HG02943 (cell line): Measurements from ENCODE around the gene PON3.

Experiments used
- ATAC-seq: cut with Tn5 transposase; IDR thresholded peaks from one replicate; pipeline ENCODE4 v1.9.1; 2021; ENCODE audit warnings: mild to moderate bottlenecking, low read depth, moderate library complexity; ENCODE audit not compliant: unreplicated experiment

The PON3 gene

DNA sequence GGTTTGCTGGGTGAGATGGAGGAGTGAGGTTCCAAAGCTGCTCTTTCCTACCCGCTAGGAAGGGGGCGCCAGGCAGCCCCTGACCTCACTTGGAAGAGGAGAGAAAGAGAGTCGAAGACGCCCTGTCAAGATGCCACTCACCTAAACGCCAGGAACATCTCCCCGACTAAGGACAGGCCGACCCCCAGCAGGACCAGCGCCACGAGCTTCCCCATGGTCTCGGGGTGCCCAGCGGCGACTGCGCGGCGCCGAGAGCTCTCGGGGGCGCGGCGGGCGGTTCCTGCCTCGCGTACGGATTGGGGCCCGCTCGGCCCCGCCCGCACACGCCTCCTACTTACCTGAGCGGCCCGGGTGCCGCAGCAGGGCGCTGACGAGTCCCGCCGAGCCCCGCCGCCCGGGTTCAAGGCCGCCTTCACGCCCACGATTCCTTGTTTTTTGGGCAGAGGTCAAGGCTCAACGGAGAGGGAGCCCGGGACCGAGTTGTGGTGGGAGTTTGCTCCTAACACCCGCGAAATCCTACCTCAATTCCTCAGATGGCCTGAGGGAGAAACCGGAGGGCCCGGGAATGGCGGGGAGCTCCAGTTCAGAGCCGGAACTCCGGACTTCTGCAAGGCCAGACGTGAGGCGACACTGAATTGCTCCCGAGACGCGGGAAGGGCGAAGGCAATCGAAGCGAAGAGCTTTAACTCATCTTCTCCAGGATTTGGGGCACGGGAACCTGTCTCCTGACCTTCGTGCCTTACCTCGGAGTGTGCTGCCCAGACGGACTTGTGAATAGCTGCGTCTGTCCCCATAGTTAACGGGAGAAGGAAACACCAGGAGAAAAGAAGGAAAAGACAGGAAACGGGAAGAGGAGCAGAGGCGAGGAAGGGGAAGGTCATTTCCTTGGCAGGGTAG, at the start of gene PON3:
Gene PON3, minus strand, starts transcription at position 240 of the 897 bp plus-strand sequence. Its CDS starts 25 bp downstream, at position 215.
- no peak for ATAC-seq

- no peak for ATAC-seq
These were observed 48.6 kb upstream of the PON3 start for GRCh38 chr7:95444796-95445195.

GRCh38 chr7:95441042-95441823, 45.1 kb upstream of the PON3 start:
- no peak for ATAC-seq

GRCh38 chr7:95440394-95441038, 44.3 kb upstream of the PON3 start:
- ATAC-seq = no peak

DNA sequence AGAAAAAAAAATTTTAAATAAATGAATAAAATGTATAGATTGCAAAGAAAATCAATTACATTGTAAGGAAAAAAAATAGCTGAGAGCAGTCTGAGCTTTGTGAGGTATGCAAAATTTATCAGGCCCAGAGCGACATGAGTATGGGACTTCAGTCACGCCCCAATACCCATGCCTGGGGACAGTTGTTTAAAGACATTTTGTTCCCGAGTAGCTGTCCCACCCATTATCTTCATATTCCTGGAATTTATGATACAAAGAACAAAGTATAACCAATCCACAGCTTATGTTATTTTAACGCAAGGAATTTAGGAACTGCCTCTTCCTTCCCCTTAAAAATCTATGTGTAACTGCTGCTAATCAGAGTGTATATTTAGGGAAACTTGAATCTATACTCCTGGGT, 40.2 kb upstream of the PON3 start:
- ATAC-seq = no peak

DNA sequence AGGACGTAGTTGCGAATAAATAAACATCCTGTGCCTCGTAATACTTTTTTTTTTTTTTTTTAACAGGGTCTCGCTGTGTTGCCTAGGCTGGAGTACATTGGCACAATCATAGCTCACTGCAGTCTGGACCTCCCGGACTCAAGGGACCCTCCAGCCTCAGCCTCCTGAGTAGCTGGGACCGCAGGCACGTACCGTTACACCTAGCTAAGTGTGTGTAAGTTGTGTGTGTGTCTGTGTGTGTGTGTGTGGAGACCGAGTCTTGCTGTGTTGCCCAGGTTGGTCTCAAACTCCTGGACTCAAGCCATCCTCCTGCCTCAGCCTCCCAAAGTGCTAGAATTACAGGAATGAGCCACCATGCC, 39.2 kb upstream of the PON3 start:
- ATAC-seq = peak; percentile 7

GRCh38 chr7:95434557-95435421, 38.6 kb upstream of the PON3 start, which contains the start of gene PON2:
Gene PON2 (minus strand): TSS chr7:95435028. CDS start chr7:95434951, 77 bp downstream.
- ATAC-seq = peak; percentile 98

GRCh38 chr7:95433952-95434556, 37.9 kb upstream of the PON3 start:
- ATAC-seq = no peak

GRCh38 chr7:95433129-95433528, 37.0 kb upstream of the PON3 start:
- no peak for ATAC-seq

DNA sequence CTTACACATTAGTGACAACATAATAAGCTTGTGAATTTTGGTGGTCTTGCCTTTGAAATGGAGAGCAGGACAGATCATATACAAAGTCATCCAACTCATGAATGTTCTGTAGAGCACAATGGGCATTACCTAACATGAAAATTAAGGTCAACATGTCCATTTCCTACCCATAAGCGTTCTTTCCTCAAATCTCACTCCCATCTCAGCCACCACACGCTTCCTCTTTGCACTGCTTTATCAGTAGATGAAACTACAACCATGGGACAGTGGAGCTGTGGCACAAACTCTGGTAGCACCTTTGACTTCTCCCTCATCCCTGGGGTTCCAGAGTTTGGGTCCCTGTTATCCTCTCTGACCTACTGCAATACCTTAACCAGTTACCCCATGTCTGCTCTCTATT, 36.4 kb upstream of the PON3 start:
- ATAC-seq = no peak

DNA sequence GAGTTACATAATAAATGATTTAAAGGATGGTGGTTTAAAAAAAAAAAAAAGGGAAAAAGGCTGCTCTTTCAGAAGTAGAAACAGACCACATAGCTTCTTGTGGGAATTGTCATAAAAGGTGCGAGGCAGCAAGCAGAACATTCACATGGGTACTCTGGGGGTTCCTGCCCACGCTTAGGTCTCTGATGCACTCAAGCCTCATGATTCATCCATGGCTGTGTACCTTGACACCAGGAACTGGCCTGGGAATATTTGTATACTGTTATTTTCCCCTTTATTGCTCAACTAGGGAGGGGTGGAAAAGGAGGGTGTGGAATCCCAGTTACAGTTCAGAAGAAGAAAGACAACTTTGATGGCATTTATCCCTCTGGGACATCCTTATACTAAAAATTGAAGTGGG, 34.7 kb upstream of the PON3 start:
- ATAC-seq = no peak

GRCh38 chr7:95429241-95429990, 33.2 kb upstream of the PON3 start:
- no peak for ATAC-seq

- ATAC-seq = no peak
These were observed 31.8 kb upstream of the PON3 start for GRCh38 chr7:95427914-95428516.

DNA sequence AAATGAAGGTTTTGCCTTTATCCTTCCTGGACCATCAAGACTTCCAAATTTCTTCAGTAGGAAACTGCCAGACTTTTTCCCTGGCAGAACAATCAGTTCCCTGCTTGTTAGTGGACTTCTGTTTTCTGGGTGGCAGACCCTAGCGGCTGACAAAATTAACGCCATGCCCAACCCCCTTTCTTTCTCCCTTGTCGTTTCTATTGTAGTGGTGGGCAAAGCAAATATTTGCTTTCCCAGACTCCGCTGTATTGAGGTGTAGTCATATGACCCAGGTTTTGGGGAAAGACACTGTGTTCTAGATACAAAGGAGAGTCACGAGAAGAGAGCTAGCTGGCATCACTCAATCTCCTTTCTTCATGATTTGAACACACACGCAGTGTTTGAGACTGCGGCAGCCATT, 31.0 kb upstream of the PON3 start:
- ATAC-seq = no peak

DNA sequence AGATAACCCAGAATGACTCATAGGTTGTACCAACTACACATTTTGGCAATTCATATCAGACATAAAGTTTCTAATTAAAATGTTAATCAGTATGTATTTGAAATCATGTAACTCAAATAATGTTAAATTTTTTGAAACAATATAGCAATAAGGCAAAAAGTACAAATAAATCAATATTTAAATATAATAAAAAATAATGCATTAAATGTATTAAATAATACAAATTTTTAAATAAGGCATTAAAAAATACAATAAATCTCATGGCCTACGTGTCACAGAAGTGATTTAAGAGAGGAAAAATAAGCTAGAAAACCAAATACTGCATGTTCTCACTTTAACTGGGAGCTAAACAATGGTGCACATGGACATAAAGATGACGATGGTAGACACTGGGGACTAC, 29.5 kb upstream of the PON3 start:
- no peak for ATAC-seq

DNA sequence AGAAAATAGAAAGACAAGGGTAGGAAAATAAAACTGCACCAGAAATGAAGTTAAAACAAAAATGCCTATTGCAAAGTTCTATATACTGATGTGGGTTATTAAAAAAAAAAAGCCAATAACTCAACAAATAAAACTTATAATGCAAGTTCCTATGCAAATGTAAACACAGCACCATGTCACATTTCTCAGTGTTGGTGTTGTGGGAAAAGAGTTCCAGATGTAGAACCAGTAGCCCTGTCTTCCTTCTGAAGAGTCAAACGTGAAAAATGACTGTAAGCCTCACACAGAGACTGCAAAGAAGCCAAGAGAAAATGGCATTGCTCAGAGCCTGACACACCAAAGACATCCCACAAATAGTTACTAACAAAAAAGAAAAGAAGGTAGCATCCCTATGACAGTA, 28.5 kb upstream of the PON3 start:
- ATAC-seq = no peak

DNA sequence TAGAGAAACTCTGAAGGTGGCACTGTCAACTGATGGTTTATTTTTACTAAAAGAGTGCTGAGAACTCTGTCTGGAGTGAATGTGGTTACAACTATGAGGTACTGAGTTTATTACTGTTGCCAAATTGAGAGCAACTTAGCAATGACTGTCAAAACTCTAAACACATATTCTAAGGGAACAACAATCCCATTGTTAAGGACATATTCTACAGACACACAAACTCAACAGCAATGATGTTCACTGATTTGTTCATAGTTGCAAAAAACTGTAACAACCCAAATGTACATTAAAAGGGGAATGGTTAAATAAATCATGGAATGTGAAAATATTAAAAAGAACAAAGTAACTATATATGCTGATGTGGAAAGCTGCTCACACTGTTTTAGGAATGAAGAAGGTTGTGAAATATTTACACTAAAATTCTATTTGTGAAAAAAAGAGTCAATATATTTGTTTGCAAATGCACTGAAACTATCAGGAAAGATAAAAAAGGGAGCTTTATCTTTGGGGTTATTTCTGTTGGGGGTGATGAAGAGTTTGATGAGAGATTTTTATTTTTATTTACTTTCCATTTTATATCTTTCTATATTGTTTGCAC, 25.8 kb upstream of the PON3 start:
- no peak for ATAC-seq
